GM18526 (cell line): ENCODE results near the gene KARS1.

Source experiments
- POLR2A ChIP-seq: IDR thresholded peaks from 3 replicates; pipeline ENCODE4 v1.6.1; 2011; ENCODE audit not compliant: insufficient read length; ENCODE audit errors: extremely low read depth

Gene KARS1

DNA sequence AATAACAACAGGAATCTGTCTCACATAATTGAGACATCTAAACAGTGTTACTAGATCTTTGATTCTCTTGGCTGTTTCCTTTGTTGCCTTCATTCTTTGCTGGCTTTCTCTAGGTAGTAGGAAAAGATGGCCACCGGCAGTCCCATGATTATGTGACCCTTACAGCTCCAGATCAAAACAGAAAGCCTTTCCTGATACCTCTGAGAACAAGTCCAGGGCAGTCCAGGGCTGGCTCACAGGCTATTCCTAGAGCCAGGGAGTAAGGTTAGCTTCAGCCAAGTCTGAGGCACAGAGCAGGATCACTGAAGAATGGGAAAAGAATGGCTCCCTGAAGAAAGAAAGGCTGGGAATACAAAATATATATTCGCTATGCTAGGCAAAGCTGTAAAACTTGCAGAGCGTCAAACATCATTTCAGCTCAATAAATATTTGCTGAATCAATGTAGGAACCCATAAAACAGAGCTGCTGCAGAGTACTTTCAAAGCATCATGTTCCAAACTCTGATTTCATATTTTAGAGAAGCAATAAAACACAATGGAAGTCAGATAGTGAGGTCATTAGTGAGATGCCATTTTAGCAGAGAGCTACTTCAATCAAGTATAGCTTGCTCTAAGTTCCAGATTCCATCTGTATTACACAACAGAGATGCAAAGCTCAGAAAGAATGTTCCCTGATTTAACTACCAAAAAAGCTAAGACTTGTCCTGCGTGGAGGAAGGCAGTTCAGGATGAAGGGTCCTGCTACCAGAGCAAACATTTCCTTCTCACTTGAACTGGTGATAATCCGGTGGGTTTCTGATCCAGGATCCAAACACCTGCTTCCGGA is 47.8 kb downstream of the KARS1 start:
- no peak for TF ChIP-seq POLR2A

- TF ChIP-seq POLR2A = no peak
These were observed 53.3 kb downstream of the KARS1 start for GRCh38 chr16:75593825-75594820.

- no peak for TF ChIP-seq POLR2A
These were observed 54.2 kb downstream of the KARS1 start for GRCh38 chr16:75593308-75593707.

GRCh38 chr16:75590920-75591843 is 56.3 kb downstream of the KARS1 start:
- TF ChIP-seq POLR2A = no peak

- no peak for TF ChIP-seq POLR2A
These were observed 58.2 kb downstream of the KARS1 start for GRCh38 chr16:75589306-75589705.

- no peak for TF ChIP-seq POLR2A
These were observed 58.7 kb downstream of the KARS1 start for GRCh38 chr16:75588716-75589115.

GRCh38 chr16:75584108-75584507 is 63.4 kb downstream of the KARS1 start:
- no peak for TF ChIP-seq POLR2A

GRCh38 chr16:75579281-75579834 is 68.1 kb downstream of the KARS1 start:
- no peak for TF ChIP-seq POLR2A

DNA sequence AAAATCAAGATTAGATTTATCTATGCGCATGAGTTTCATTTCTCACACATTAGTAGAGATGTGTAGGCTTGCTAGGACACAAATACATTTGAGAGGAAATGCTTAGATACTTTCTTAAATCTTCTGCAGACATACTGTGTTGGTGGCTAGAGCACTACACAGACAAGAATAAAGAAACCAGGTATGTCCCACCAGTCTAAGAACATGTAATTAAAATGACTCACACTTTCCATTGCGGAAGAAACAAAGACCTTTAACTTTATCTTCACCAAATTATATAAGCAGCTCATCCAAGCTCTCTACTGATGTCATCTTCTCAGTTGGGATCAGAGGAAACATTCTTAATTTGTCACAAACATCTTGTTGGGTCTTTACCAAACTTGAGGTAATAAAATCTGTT is 68.7 kb downstream of the KARS1 start:
- TF ChIP-seq POLR2A = no peak

- TF ChIP-seq POLR2A = no peak
These were observed 69.3 kb downstream of the KARS1 start for GRCh38 chr16:75578212-75578611.
